Epithelial cell of proximal tubule (primary cell): Measurements from ENCODE around the gene NTNG2. TPM values are rescaled to one million over a fixed set of nuclear protein-coding genes. Genes with fewer than 3 reads are reported as not detected.

ENCODE experiments used
- DNase-seq: peaks from one replicate; pipeline ENCODE4 v3.0.0-alpha.2; 2011; ENCODE audit warnings: low read depth
- H3K4me3 ChIP-seq: 2 replicates; pipeline ENCODE4 v1.5.1; 2011; ENCODE audit warnings: low read depth, mild to moderate bottlenecking, low read length
- CTCF ChIP-seq: conservative IDR thresholded peaks from 2 replicates; pipeline ENCODE4 v1.5.1; 2012; ENCODE audit warnings: low read depth, mild to moderate bottlenecking, low read length
- total RNA-seq: library from RNA; depleted of rRNA; stranded (reverse); fragments of >200 nt; gene quantifications from 2 replicates; pipeline ENCODE4 v1.2.3, GENCODE V29; 2015

NTNG2 gene
- total RNA-seq, 1 donor from 2014 or later, result not detected

GRCh38 chr9:132209228-132209627 lies 47.4 kb downstream of the NTNG2 start:
- no peak for TF ChIP-seq CTCF
- DNase-seq, result no peak
- no peak overlapping the region for H3K4me3 ChIP-seq

GRCh38 chr9:132210472-132211145 lies 48.8 kb downstream of the NTNG2 start:
- DNase-seq, result peak; percentile 51
- no peak overlapping the region for H3K4me3 ChIP-seq
- no peak for TF ChIP-seq CTCF

- H3K4me3 ChIP-seq, result no peak overlapping the region
- no peak for TF ChIP-seq CTCF
These were observed 49.7 kb downstream of the NTNG2 start for GRCh38 chr9:132211570-132211969.

GRCh38 chr9:132214027-132214622 lies 52.3 kb downstream of the NTNG2 start:
- TF ChIP-seq CTCF, result peak; percentile 13
- no peak for DNase-seq
- H3K4me3 ChIP-seq, result no peak overlapping the region

More at GRCh38 chr9:132211570-132211969, 49.7 kb downstream of the NTNG2 start:
- DNase-seq, result no peak

- TF ChIP-seq CTCF, result no peak
- no peak for DNase-seq
- no peak overlapping the region for H3K4me3 ChIP-seq
These were observed 55.2 kb downstream of the NTNG2 start for GRCh38 chr9:132216861-132217619.

GRCh38 chr9:132218208-132218607 lies 56.4 kb downstream of the NTNG2 start:
- TF ChIP-seq CTCF, result no peak

More at GRCh38 chr9:132218208-132218607, 56.4 kb downstream of the NTNG2 start:
- DNase-seq, result no peak
- H3K4me3 ChIP-seq, result no peak overlapping the region
